ENCODE results near the gene MEIOB.
"Not testable (repeated sequence)": the region's sequence is repeated elsewhere in the genome, so short reads cannot be mapped to it uniquely, and the experiment has no call there.

MEIOB gene

GRCh38 chr16:1808691-1809090 lies 63.3 kb downstream of the MEIOB start:
- no peaks in the 10 kb centered on the region for H3K27me3 ChIP-seq (ENCODE audit: control insufficient read depth in 1 of 2, insufficient read depth in 2 of 2, low read length in 2 of 2)
- H3K27ac ChIP-seq (ENCODE audit: low read length): no peak overlapping the region
- H3K9me3 ChIP-seq (ENCODE audit: control insufficient read depth in 2 of 2, low read length in 2 of 2): no peaks in the 10 kb centered on the region
- H3K9ac ChIP-seq (ENCODE audit: low read length in 2 of 2): no peak overlapping the region
- peaks cover 20 to 24% of the 10 kb centered on the region in 2 donors for H3K36me3 ChIP-seq (ENCODE audit: control insufficient read depth in 2 of 2, insufficient read depth in 2 of 2, low read length in 2 of 2)
- no peaks in the 10 kb centered on the region for H3K4me1 ChIP-seq (ENCODE audit: control insufficient read depth, insufficient read depth, low read length)
- no peak overlapping the region for H3K4me3 ChIP-seq (ENCODE audit: low read length in 2 of 2)

- Histone ChIP-seq H3K27ac (ENCODE audit: low read length) (no peak overlapping the region), H3K27me3 (ENCODE audit: control insufficient read depth in 1 of 2, insufficient read depth in 2 of 2, low read length in 2 of 2) (no peaks in the 10 kb centered on the region), H3K4me1 (ENCODE audit: control insufficient read depth, insufficient read depth, low read length) (no peaks in the 10 kb centered on the region), H3K36me3 (ENCODE audit: control insufficient read depth in 2 of 2, insufficient read depth in 2 of 2, low read length in 2 of 2) (peaks cover 20 to 21% of the 10 kb centered on the region in 2 donors), H3K9me3 (ENCODE audit: control insufficient read depth in 2 of 2, low read length in 2 of 2) (no peaks in the 10 kb centered on the region), H3K4me3 (ENCODE audit: low read length in 2 of 2) (no peak overlapping the region), H3K9ac (ENCODE audit: low read length in 2 of 2) (no peak overlapping the region)
These were observed 64.3 kb downstream of the MEIOB start for GRCh38 chr16:1807626-1808025.

- peaks cover 0 to 3% of the 10 kb centered on the region in 2 donors for H3K36me3 ChIP-seq (ENCODE audit: control insufficient read depth in 2 of 2, insufficient read depth in 2 of 2, low read length in 2 of 2)
- H3K9me3 ChIP-seq (ENCODE audit: control insufficient read depth in 2 of 2, low read length in 2 of 2): no peaks in the 10 kb centered on the region
- H3K4me3 ChIP-seq (ENCODE audit: low read length in 2 of 2): no peak overlapping the region
- no peaks in the 10 kb centered on the region for H3K27me3 ChIP-seq (ENCODE audit: control insufficient read depth in 1 of 2, insufficient read depth in 2 of 2, low read length in 2 of 2)
- H3K9ac ChIP-seq (ENCODE audit: low read length in 2 of 2): no peak overlapping the region
- no peaks in the 10 kb centered on the region for H3K4me1 ChIP-seq (ENCODE audit: control insufficient read depth, insufficient read depth, low read length)
- no peak overlapping the region for H3K27ac ChIP-seq (ENCODE audit: low read length)
These were observed 71.3 kb downstream of the MEIOB start for GRCh38 chr16:1800701-1801100.

- H3K4me1 ChIP-seq (ENCODE audit: control insufficient read depth, insufficient read depth, low read length); H3K27ac ChIP-seq (ENCODE audit: low read length); H3K9me3 ChIP-seq (ENCODE audit: control insufficient read depth in 2 of 2, low read length in 2 of 2); H3K36me3 ChIP-seq (ENCODE audit: control insufficient read depth in 2 of 2, insufficient read depth in 2 of 2, low read length in 2 of 2); H3K9ac ChIP-seq (ENCODE audit: low read length in 2 of 2); H3K27me3 ChIP-seq (ENCODE audit: control insufficient read depth in 1 of 2, insufficient read depth in 2 of 2, low read length in 2 of 2); H3K4me3 ChIP-seq (ENCODE audit: low read length in 2 of 2): not testable (repeated sequence)
These were observed 72.7 kb downstream of the MEIOB start for GRCh38 chr16:1799263-1799662.

- H3K9ac ChIP-seq (ENCODE audit: low read length in 2 of 2): no peak overlapping the region
- H3K4me3 ChIP-seq (ENCODE audit: low read length in 2 of 2): no peak overlapping the region
These were observed 76.9 kb downstream of the MEIOB start for GRCh38 chr16:1794908-1795666.

GRCh38 chr16:1794221-1794871 lies 77.6 kb downstream of the MEIOB start:
- no peaks in the 10 kb centered on the region for H3K4me1 ChIP-seq (ENCODE audit: control insufficient read depth, insufficient read depth, low read length)
- H3K9me3 ChIP-seq (ENCODE audit: control insufficient read depth in 2 of 2, low read length in 2 of 2): no peaks in the 10 kb centered on the region
- H3K27me3 ChIP-seq (ENCODE audit: control insufficient read depth in 1 of 2, insufficient read depth in 2 of 2, low read length in 2 of 2): no peaks in the 10 kb centered on the region
- H3K27ac ChIP-seq (ENCODE audit: low read length): no peak overlapping the region
- H3K9ac ChIP-seq (ENCODE audit: low read length in 2 of 2): no peak overlapping the region
- no peak overlapping the region for H3K4me3 ChIP-seq (ENCODE audit: low read length in 2 of 2)
- peaks cover 0 to 2% of the 10 kb centered on the region in 2 donors for H3K36me3 ChIP-seq (ENCODE audit: control insufficient read depth in 2 of 2, insufficient read depth in 2 of 2, low read length in 2 of 2)

More at GRCh38 chr16:1794908-1795666, 76.9 kb downstream of the MEIOB start:
- H3K27ac ChIP-seq (ENCODE audit: low read length): no peak overlapping the region
- H3K27me3 ChIP-seq (ENCODE audit: control insufficient read depth in 1 of 2, insufficient read depth in 2 of 2, low read length in 2 of 2): no peaks in the 10 kb centered on the region
- no peaks in the 10 kb centered on the region for H3K4me1 ChIP-seq (ENCODE audit: control insufficient read depth, insufficient read depth, low read length)
- no peaks in the 10 kb centered on the region for H3K36me3 ChIP-seq (ENCODE audit: control insufficient read depth in 2 of 2, insufficient read depth in 2 of 2, low read length in 2 of 2)
- no peaks in the 10 kb centered on the region for H3K9me3 ChIP-seq (ENCODE audit: control insufficient read depth in 2 of 2, low read length in 2 of 2)

- Histone ChIP-seq H3K9ac (ENCODE audit: low read length in 2 of 2) (no peak within 1 kb of the TSS), H3K27ac (ENCODE audit: low read length) (no peak within 1 kb of the TSS), H3K36me3 (ENCODE audit: control insufficient read depth in 2 of 2, insufficient read depth in 2 of 2, low read length in 2 of 2) (peaks cover 3 to 6% of the 10 kb centered on the region in 2 donors)
These were observed 78.3 kb downstream of the MEIOB start, which contains the start of gene IGFALS for GRCh38 chr16:1793578-1794220. IGFALS (minus strand) TSS chr16:1793705; CDS start chr16:1793652, 53 bp downstream.

GRCh38 chr16:1792836-1793577 lies 79.0 kb downstream of the MEIOB start:
- H3K4me1 ChIP-seq (ENCODE audit: control insufficient read depth, insufficient read depth, low read length): no peaks in the 10 kb centered on the region
- H3K9me3 ChIP-seq (ENCODE audit: control insufficient read depth in 2 of 2, low read length in 2 of 2): no peaks in the 10 kb centered on the region
- H3K9ac ChIP-seq (ENCODE audit: low read length in 2 of 2): no peak overlapping the region
- no peaks in the 10 kb centered on the region for H3K27me3 ChIP-seq (ENCODE audit: control insufficient read depth in 1 of 2, insufficient read depth in 2 of 2, low read length in 2 of 2)
- H3K36me3 ChIP-seq (ENCODE audit: control insufficient read depth in 2 of 2, insufficient read depth in 2 of 2, low read length in 2 of 2): peaks cover 8 to 9% of the 10 kb centered on the region in 2 donors
- no peak overlapping the region for H3K27ac ChIP-seq (ENCODE audit: low read length)
- no peak overlapping the region for H3K4me3 ChIP-seq (ENCODE audit: low read length in 2 of 2)

More at GRCh38 chr16:1793578-1794220, 78.3 kb downstream of the MEIOB start, which contains the start of gene IGFALS:
- Histone ChIP-seq H3K4me3 (ENCODE audit: low read length in 2 of 2) (no peak within 1 kb of the TSS), H3K4me1 (ENCODE audit: control insufficient read depth, insufficient read depth, low read length) (no peaks in the 10 kb centered on the region), H3K9me3 (ENCODE audit: control insufficient read depth in 2 of 2, low read length in 2 of 2) (no peaks in the 10 kb centered on the region), H3K27me3 (ENCODE audit: control insufficient read depth in 1 of 2, insufficient read depth in 2 of 2, low read length in 2 of 2) (no peaks in the 10 kb centered on the region)

- Histone ChIP-seq H3K36me3 (ENCODE audit: control insufficient read depth in 2 of 2, insufficient read depth in 2 of 2, low read length in 2 of 2) (peaks cover 9 to 11% of the 10 kb centered on the region in 2 donors), H3K27ac (ENCODE audit: low read length) (no peak overlapping the region), H3K9me3 (ENCODE audit: control insufficient read depth in 2 of 2, low read length in 2 of 2) (no peaks in the 10 kb centered on the region), H3K27me3 (ENCODE audit: control insufficient read depth in 1 of 2, insufficient read depth in 2 of 2, low read length in 2 of 2) (no peaks in the 10 kb centered on the region), H3K4me3 (ENCODE audit: low read length in 2 of 2) (no peak overlapping the region), H3K4me1 (ENCODE audit: control insufficient read depth, insufficient read depth, low read length) (no peaks in the 10 kb centered on the region), H3K9ac (ENCODE audit: low read length in 2 of 2) (no peak overlapping the region)
These were observed 79.8 kb downstream of the MEIOB start for GRCh38 chr16:1791943-1792812.
